DOHH2 (cell line): ENCODE data around the gene GTF3C1.

Source experiments
- CTCF ChIP-seq: fragments of 200-600 bp; sonication (generic); IDR thresholded peaks from one replicate; pipeline ENCODE4 v1.5.1; 2014; ENCODE audit warnings: antibody characterized with exemption, mild to moderate bottlenecking, low read depth, low read length; ENCODE audit not compliant: poor library complexity, severe bottlenecking
- EZH2phosphoT487 ChIP-seq: fragments of 200-600 bp; sonication (generic); IDR thresholded peaks from 2 replicates; pipeline ENCODE4 v1.6.1; 2017; ENCODE audit warnings: borderline replicate concordance, mild to moderate bottlenecking, antibody characterized with exemption, low read length, moderate library complexity, mixed read lengths

- TF ChIP-seq EZH2phosphoT487 (no peak), CTCF (no peak)
Measured at GRCh38 chr16:27434141-27435051, 115.3 kb downstream of the GTF3C1 start.
